Osteocyte (in vitro differentiated cells): ENCODE measurements around the gene NUCB1. TPM values are rescaled to one million over a fixed set of nuclear protein-coding genes. Genes with fewer than 3 reads are reported as not detected.
"Not testable (repeated sequence)": the region's sequence is repeated elsewhere in the genome, so short reads cannot be mapped to it uniquely, and the experiment has no call there.

ENCODE experiments used
- DNase-seq: peaks from one replicate; pipeline ENCODE4 v3.0.0; 2021; ENCODE audit warnings: mixed read lengths; ENCODE audit not compliant: unreplicated experiment; ENCODE audit errors: extremely low spot score
- H3K27ac Mint-ChIP-seq: one replicate; pipeline ENCODE4 v1.8.0; 2021; ENCODE audit warnings: mild to moderate bottlenecking, mixed read lengths; ENCODE audit not compliant: unreplicated experiment
- H3K27me3 Mint-ChIP-seq: one replicate; pipeline ENCODE4 v1.8.0; 2021; ENCODE audit warnings: mixed read lengths; ENCODE audit not compliant: unreplicated experiment
- H3K36me3 Mint-ChIP-seq: one replicate; pipeline ENCODE4 v1.8.0; 2021; ENCODE audit warnings: mixed read lengths; ENCODE audit not compliant: unreplicated experiment
- H3K4me1 Mint-ChIP-seq: one replicate; pipeline ENCODE4 v1.8.0; 2021; ENCODE audit warnings: mixed read lengths; ENCODE audit not compliant: unreplicated experiment
- H3K4me3 Mint-ChIP-seq: one replicate; pipeline ENCODE4 v1.8.0; 2021; ENCODE audit warnings: mild to moderate bottlenecking, moderate library complexity, mixed read lengths; ENCODE audit not compliant: unreplicated experiment
- H3K9me3 Mint-ChIP-seq: one replicate; pipeline ENCODE4 v1.8.0; 2021; ENCODE audit warnings: mixed read lengths; ENCODE audit not compliant: unreplicated experiment
- CTCF ChIP-seq: fragments of 200-600 bp; sonication (generic); IDR thresholded peaks from 2 replicates; pipeline ENCODE4 v1.5.0; 2021; ENCODE audit warnings: antibody characterized with exemption, mild to moderate bottlenecking, moderate library complexity
- total RNA-seq: library from RNA; stranded (reverse); gene quantifications from 2 replicates; pipeline ENCODE4 v1.2.1, GENCODE V29; 2021

Gene NUCB1
- total RNA-seq, 1 donor from 2014 or later = 260 TPM

- peaks cover 22% of the 10 kb centered on the region for H3K36me3 Mint-ChIP-seq
- H3K27ac Mint-ChIP-seq = no peak overlapping the region
- no peaks in the 10 kb centered on the region for H3K27me3 Mint-ChIP-seq
- no peaks in the 10 kb centered on the region for H3K9me3 Mint-ChIP-seq
- TF ChIP-seq CTCF = no peak
- no peak overlapping the region for H3K4me3 Mint-ChIP-seq
- no peak for DNase-seq
- H3K4me1 Mint-ChIP-seq = peaks cover 2% of the 10 kb centered on the region
Observed at GRCh38 chr19:48920949-48921348, 20.8 kb downstream of the NUCB1 start.

GRCh38 chr19:48921721-48922500 lies 21.8 kb downstream of the NUCB1 start:
- H3K36me3 Mint-ChIP-seq = peaks cover 20% of the 10 kb centered on the region
- no peak for DNase-seq
- H3K27ac Mint-ChIP-seq = no peak overlapping the region
- no peaks in the 10 kb centered on the region for H3K9me3 Mint-ChIP-seq
- TF ChIP-seq CTCF = no peak
- H3K27me3 Mint-ChIP-seq = no peaks in the 10 kb centered on the region
- H3K4me3 Mint-ChIP-seq = no peak overlapping the region
- H3K4me1 Mint-ChIP-seq = peaks cover 6% of the 10 kb centered on the region

- no peak for TF ChIP-seq CTCF
- peak overlapping the region; percentile 16 for H3K27ac Mint-ChIP-seq
Observed at GRCh38 chr19:48922548-48923490, 22.7 kb downstream of the NUCB1 start.

GRCh38 chr19:48925240-48925843 lies 25.2 kb downstream of the NUCB1 start:
- no peak for DNase-seq

More at GRCh38 chr19:48922548-48923490, 22.7 kb downstream of the NUCB1 start:
- DNase-seq = no peak
- Mint-ChIP-seq H3K9me3 (no peaks in the 10 kb centered on the region), H3K36me3 (peaks cover 18% of the 10 kb centered on the region), H3K4me3 (no peak overlapping the region), H3K4me1 (peaks cover 8% of the 10 kb centered on the region), H3K27me3 (no peaks in the 10 kb centered on the region)

GRCh38 chr19:48925890-48926289 lies 25.8 kb downstream of the NUCB1 start:
- H3K4me3 Mint-ChIP-seq, H3K36me3 Mint-ChIP-seq, H3K4me1 Mint-ChIP-seq, H3K9me3 Mint-ChIP-seq, H3K27ac Mint-ChIP-seq, DNase-seq, H3K27me3 Mint-ChIP-seq: not testable (repeated sequence)

More at GRCh38 chr19:48925240-48925843, 25.2 kb downstream of the NUCB1 start:
- Mint-ChIP-seq H3K9me3 (no peaks in the 10 kb centered on the region), H3K36me3 (peaks cover 9% of the 10 kb centered on the region), H3K27ac (no peak overlapping the region), H3K4me3 (no peak overlapping the region), H3K27me3 (no peaks in the 10 kb centered on the region), H3K4me1 (peaks cover 8% of the 10 kb centered on the region)
- no peak for TF ChIP-seq CTCF
